Astrocyte (in vitro differentiated cells and primary cell): ENCODE measurements around the gene SPTLC2.

Experiments used
- EZH2 ChIP-seq: IDR thresholded peaks from 2 replicates; pipeline ENCODE4 v1.6.1; 2012; ENCODE audit warnings: mild to moderate bottlenecking, low read length, inconsistent platforms; ENCODE audit not compliant: insufficient read depth
- TF ChIP-seq, protein P1 (sequence below): IDR thresholded peaks from 2 replicates; pipeline ENCODE4 v1.5.1; 2011; ENCODE audit warnings: low read depth, mild to moderate bottlenecking, inconsistent platforms, low read length, moderate library complexity; ENCODE audit not compliant: insufficient read depth

DNA sequence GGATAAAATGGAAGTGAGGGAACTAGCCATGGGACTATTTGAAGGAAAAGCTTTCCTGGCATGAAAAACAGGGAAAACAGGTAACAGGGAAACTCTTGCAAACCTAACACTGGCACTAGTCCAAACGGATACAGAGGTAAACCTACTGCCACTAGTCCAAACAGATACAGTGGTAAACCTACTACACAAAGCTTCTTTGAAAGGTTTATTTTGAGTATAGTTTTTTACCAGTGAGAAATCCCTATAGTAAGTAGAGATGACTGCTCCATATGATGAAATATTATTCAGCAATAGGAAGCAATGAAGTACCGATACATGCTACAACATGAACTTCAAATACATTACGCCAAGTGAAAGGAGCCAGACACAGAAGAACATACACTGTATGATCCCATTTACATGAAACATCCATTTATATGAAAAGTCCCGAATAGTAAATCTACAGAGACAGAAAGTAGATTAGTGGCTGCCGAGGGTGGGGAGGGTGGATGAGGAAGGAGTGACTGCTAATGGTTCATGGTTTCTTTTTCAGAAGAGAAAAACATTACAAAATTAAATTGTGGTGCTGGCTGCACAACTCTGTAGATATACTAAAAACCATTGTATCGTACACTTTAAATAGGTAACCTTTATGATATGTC lies 25.5 kb downstream of the SPTLC2 start:
- TF ChIP-seq, protein P1, sequence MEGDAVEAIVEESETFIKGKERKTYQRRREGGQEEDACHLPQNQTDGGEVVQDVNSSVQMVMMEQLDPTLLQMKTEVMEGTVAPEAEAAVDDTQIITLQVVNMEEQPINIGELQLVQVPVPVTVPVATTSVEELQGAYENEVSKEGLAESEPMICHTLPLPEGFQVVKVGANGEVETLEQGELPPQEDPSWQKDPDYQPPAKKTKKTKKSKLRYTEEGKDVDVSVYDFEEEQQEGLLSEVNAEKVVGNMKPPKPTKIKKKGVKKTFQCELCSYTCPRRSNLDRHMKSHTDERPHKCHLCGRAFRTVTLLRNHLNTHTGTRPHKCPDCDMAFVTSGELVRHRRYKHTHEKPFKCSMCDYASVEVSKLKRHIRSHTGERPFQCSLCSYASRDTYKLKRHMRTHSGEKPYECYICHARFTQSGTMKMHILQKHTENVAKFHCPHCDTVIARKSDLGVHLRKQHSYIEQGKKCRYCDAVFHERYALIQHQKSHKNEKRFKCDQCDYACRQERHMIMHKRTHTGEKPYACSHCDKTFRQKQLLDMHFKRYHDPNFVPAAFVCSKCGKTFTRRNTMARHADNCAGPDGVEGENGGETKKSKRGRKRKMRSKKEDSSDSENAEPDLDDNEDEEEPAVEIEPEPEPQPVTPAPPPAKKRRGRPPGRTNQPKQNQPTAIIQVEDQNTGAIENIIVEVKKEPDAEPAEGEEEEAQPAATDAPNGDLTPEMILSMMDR = no peak
- TF ChIP-seq EZH2 = no peak
